Measurements from ENCODE around the gene OAT.

GRCh38 chr10:124374535-124375352 lies 44.0 kb downstream of the OAT start:
- TF ChIP-seq CTCF (IDR thresholded peaks at IDR 0.05) = no peak
- no peak for TF ChIP-seq POLR2A (IDR thresholded peaks at IDR 0.05)
